Heart left ventricle (tissue), 16 donors: ENCODE data around the gene ETF1. TPM values are rescaled to one million over a fixed set of nuclear protein-coding genes. Genes with fewer than 3 reads are reported as not detected.

Experiments used
- ATAC-seq, 4 donors: fragments of 200-7000 bp; cut with Tn5 transposase; one replicate each; pipeline ENCODE4 v1.9.1; 2020 to 2022; ENCODE audit warnings: moderate library complexity in 4 of 4, mild to moderate bottlenecking in 3 of 4, moderate number of reproducible peaks in 1 of 4
- DNase-seq, 5 donors: peaks; one replicate each; pipeline ENCODE4 v3.0.0-alpha.2; 2020
- H3K27ac ChIP-seq, 12 donors: fragments of 200-600 bp; sonication (generic) in 4 of 12; one replicate each; pipeline versions ENCODE4 v1.5.0 to v1.8.0; 2016 to 2022; ENCODE audit warnings: mild to moderate bottlenecking in 2 of 12
- H3K27me3 ChIP-seq, 9 donors: fragments of 200-600 bp; sonication (generic) in 2 of 9; one replicate each; pipeline versions ENCODE4 v1.5.1 to v1.8.0; 2016 to 2022; ENCODE audit warnings: mild to moderate bottlenecking in 3 of 9
- H3K36me3 ChIP-seq, 9 donors: fragments of 200-600 bp; sonication (generic) in 2 of 9; one replicate each; pipeline versions ENCODE4 v1.5.0 to v1.8.0; 2018 to 2022; ENCODE audit warnings: mild to moderate bottlenecking in 2 of 9
- H3K4me1 ChIP-seq, 12 donors: fragments of 200-600 bp; sonication (generic) in 4 of 12; one replicate each; pipeline versions ENCODE4 v1.5.0 to v1.8.0; 2016 to 2022; ENCODE audit warnings: mild to moderate bottlenecking in 3 of 12
- H3K4me3 ChIP-seq, 12 donors: fragments of 200-600 bp; sonication (generic) in 4 of 12; one replicate each; pipeline versions ENCODE4 v1.5.0 to v1.8.0; 2017 to 2022; ENCODE audit warnings: mild to moderate bottlenecking in 9 of 12, moderate library complexity in 4 of 12
- H3K9me3 ChIP-seq, 12 donors: fragments of 200-600 bp; sonication (generic) in 4 of 12; one replicate each; pipeline versions ENCODE4 v1.5.0 to v1.8.0; 2016 to 2022; ENCODE audit warnings: mild to moderate bottlenecking in 1 of 12
- CTCF ChIP-seq, 12 donors: fragments of 200-600 bp; sonication (generic) in 4 of 12; IDR thresholded peaks; one replicate each; pipeline versions ENCODE4 v1.5.0 to v1.8.0; 2018 to 2022; ENCODE audit warnings: antibody characterized with exemption in 12 of 12, mild to moderate bottlenecking in 5 of 12
- POLR2A ChIP-seq, 2 donors: fragments of 450-650 bp; IDR thresholded peaks; one replicate each; pipeline ENCODE4 v1.6.1; 2017; ENCODE audit warnings: antibody characterized with exemption in 2 of 2, mild to moderate bottlenecking in 2 of 2, moderate library complexity in 2 of 2
- WGBS, 4 donors: extraction: QIAGEN DNeasy Blood & Tissue Kit in 2 of 4; methylation state at CpG; one replicate each; pipeline versions ENCODE4 v1.1.5 to v1.1.7; 2013 to 2018; 5-methylcytosine and 5-hydroxymethylcytosine counted together
- intact Hi-C, 10 donors: fragments of 100-400 bp; cut with DNase I; formaldehyde crosslinking; loops; one replicate each; pipeline versions ENCODE4 v1.11.1 to v1.14.2; 2022
- polyA plus RNA-seq, 2 donors: library from polyadenylated mRNA; stranded (reverse); fragments of 200-250 nt; gene quantifications; one replicate each; pipeline ENCODE4 v1.2.3, GENCODE V29; 2013
- total RNA-seq, 9 donors: library from RNA; depleted of rRNA in 2 of 9; stranded (reverse); fragments of >200 nt in 2 of 9; fragmentation: NEBNext Ultra II Directional in 3 of 9; extraction: Animal tissue kit (Norgen Biotek cat#: 25700) in 3 of 9; gene quantifications; one replicate each; pipeline versions ENCODE4 v1.1.0 to v1.2.4, GENCODE V29; 2016 to 2023
- donor health status: ischemic (EF 13 %, LVEDD 7.1; RV severe dilation, severe dysfunction).
- donor health status: healthy with polysubstance abuse.
- donor health status: DM: no; HTN: yes; CAD: no.
- donor health status: DM: no; HTN: no; CAD: no.
- donor health status: ischemic (EF 25% LVEDD 6.9; RV normal size, moderate dysfunction).
- donor health status: ischemic (EF 25% LVEDD 5.7; RV mildly dilated, moderate dysfunction).
- donor health status: healthy.
- donor health status: DM: yes; HTN: yes; CAD: no.
- donor health status: ischemic (EF 35%, LVEDD 5.7; RV mildly dilated, moderate dysfunction).
- donor health status: nonischemic (EF 11% LVEDD 7.7; RV severe dilation, severe dysfunction).
- donor health status: DM: yes; HTN: yes; CAD: no.
- donor health status: PGD.
- donor health status: ischemic (EF 29% LVEDD 5.4; RV normal size, mild dysfunction).
- donor health status: nonischemic (EF 23%, LVEDD 6.1; RV moderate dilation, normal function).

ETF1 gene
- total and polyA plus RNA-seq, 11 donors, result 19.0 to 116 (median 81.8) TPM

DNA sequence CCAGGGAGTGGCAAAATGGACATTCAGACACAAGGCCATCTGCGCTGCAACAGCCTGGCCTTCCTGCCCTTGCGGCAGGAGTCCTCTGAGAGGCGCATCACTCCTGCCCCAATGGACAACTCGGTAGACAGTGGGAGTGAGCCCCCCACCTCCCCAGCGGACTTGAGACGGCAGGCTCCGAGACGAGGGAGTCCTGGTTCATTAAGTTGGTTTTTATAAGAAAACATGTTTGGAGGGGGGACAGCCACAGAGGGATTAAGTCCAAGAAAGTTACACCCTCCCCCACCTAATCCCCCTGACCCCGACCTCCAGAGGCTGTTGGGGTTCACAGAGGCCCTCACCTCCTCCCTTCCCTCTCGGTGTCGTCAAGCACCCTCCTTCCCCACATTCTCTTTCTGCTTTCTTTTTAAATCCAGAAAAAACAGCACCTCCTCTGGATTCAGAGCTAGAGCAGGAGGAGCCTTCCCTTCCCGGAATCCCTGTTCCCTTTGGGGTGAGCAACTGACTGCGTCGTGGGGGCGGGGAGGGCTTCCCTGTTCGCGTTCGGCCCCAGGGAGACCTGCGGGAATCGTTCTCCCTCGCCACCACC, 79.5 kb downstream of the ETF1 start:
- 15 to 20% (median 18%) methylated on average over 20 to 21 of the region's 21 CpGs for WGBS, 4 donors
- intact Hi-C loops, result loop anchor here in 7 of 10 donors (1.0 to 5.0 kb wide), 7 partner anchors 27 to 79 kb away; partner anchors contain the start of gene ETF1 (in 5 of the 7)

DNA sequence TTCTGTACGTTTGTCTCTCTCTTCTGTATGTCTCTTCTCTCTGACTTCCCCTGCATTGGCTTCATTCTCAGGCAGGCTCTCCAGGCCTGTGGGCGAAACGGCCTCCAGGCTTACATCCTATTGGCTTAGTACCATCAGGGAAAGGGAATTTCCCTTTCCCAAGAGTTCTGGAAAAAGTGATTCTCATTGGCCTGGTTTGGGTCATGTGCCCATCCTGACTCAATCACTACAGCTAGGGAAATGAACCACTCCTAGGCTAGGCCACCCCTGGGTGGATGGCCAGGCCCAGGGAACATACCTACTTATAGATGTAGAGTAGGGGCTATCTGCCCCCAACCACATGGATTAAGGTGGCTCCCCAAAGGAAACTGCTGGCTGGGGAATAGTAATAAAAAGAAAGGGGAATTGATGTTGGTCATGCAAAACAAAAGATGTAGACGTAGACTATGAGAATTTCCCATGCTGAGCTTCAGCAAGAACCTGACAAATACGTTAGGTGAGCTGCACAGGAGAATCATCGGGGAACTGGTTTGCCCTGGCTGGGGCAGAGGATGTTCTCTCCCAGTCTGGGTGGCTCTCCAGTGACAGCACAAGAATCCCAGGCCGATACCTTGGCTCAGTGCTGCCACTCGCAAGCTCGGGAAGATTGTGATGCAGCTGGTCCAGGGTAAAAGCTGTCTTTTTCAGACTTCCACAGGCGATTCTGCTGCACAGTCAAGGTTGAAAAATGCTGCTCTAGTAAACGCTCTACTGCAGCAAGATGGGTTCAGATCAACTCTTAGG, 81.5 kb downstream of the ETF1 start:
- Histone ChIP-seq H3K27me3 (no peaks in the 10 kb centered on the region), H3K27ac (peak overlapping the region in 7 of 12 donors; percentile 8 to 64 (median 41)), H3K36me3 (peaks cover 0 to under 1% (median 0%) of the 10 kb centered on the region in 9 donors), H3K4me3 (no peak overlapping the region), H3K4me1 (peaks cover 4 to 66% (median 46%) of the 10 kb centered on the region in 12 donors), H3K9me3 (no peaks in the 10 kb centered on the region)
- no peak for ATAC-seq
- intact Hi-C loops, result loop anchor here in 1 of 10 donors (5.0 kb wide), 1 partner anchor 81 kb away; the partner anchor contains the start of gene ETF1
- DNase-seq, result peak in 2 of 5 donors; percentile 50 to 51
- WGBS, 4 donors, result 74 to 80% (median 79%) methylated on average over 11 of the region's 11 CpGs
- TF ChIP-seq POLR2A (IDR thresholded peaks at IDR 0.05), result no peak
- TF ChIP-seq CTCF (IDR thresholded peaks at IDR 0.05), result no peak

More for the DNA sequence above, 79.5 kb downstream of the ETF1 start:
- peak in 2 of 4 donors; percentile 11 to 31 for ATAC-seq
- Histone ChIP-seq H3K36me3 (peaks cover 0 to 20% (median 16%) of the 10 kb centered on the region in 9 donors), H3K9me3 (no peaks in the 10 kb centered on the region), H3K27ac (peak overlapping the region; percentile 93 to 100 (median 98)), H3K4me1 (peaks cover under 1 to 73% (median 42%) of the 10 kb centered on the region in 12 donors), H3K27me3 (no peaks in the 10 kb centered on the region), H3K4me3 (peak overlapping the region; percentile 62 to 95 (median 86))
- no peak for TF ChIP-seq CTCF (IDR thresholded peaks at IDR 0.05)
- TF ChIP-seq POLR2A (IDR thresholded peaks at IDR 0.05), result no peak
- DNase-seq, result no peak

DNA sequence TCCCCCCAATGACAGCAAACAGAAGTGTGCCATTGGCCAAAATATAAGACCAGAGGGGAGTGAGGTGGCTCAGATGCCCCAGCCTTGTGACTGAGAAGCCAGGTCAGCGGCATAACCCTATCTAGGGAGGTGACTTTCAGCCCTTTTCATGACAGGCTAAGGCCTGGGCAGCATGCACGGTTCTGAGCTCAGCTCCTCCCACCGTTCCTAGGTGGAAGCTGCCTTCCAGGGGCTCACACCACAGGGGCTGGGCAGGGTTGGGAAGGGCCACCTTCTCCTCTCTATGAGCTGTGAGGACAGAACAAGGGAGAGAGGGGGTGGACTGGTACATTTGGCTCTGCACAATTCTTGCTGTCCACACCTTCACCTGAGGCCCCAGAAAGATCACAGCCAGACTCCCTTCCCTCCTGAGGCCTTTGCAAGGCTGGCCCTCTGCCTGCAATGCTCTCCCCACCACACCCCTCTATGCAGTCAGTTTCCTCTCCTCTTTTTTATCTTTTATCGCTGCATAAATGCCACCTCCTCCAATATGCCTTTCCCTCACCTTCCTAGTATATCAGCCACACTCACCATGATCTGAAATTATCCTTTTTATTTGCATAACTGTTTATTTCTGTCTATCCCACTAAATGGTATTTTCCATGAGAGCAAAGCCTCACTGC, 82.9 kb downstream of the ETF1 start:
- no peak for TF ChIP-seq POLR2A (IDR thresholded peaks at IDR 0.05)
- TF ChIP-seq CTCF (IDR thresholded peaks at IDR 0.05), result no peak
- ATAC-seq (no peak), DNase-seq (no peak)
- 52 to 70% (median 59%) methylated on average over 4 of the region's 4 CpGs for WGBS, 4 donors
- Histone ChIP-seq H3K4me1 (peaks cover 4 to 61% (median 41%) of the 10 kb centered on the region in 12 donors), H3K4me3 (no peak overlapping the region), H3K27ac (peak overlapping the region in 3 of 12 donors; percentile 23 to 64 (median 41)), H3K9me3 (no peaks in the 10 kb centered on the region), H3K36me3 (no peaks in the 10 kb centered on the region), H3K27me3 (no peaks in the 10 kb centered on the region)
- intact Hi-C loops, result loop anchor here in 1 of 10 donors (5.0 kb wide), 1 partner anchor 82 kb away; the partner anchor contains the start of gene ETF1
